ENCODE measurements around the gene INPP5A. TPM values are rescaled to one million over a fixed set of nuclear protein-coding genes. Genes with fewer than 3 reads are reported as not detected.

INPP5A gene
- total RNA-seq, 1 donor from 2014 or later = 35.4 TPM

- Mint-ChIP-seq H3K27ac (ENCODE audit: unreplicated experiment) (no peak overlapping the region), H3K4me1 (peaks cover 12% of the 10 kb centered on the region), H3K9me3 (no peaks in the 10 kb centered on the region), H3K27me3 (ENCODE audit: low read depth) (peaks cover 7% of the 10 kb centered on the region), H3K36me3 (ENCODE audit: low read depth) (peaks cover 3% of the 10 kb centered on the region), H3K4me3 (no peak overlapping the region)
- no peak for TF ChIP-seq CTCF (conservative IDR thresholded peaks at IDR 0.05)
- no peak for DNase-seq (ENCODE audit: low read depth, low spot score)
These were observed 116.1 kb downstream of the INPP5A start for GRCh38 chr10:132653721-132654120.

- Mint-ChIP-seq H3K9me3 (no peaks in the 10 kb centered on the region), H3K36me3 (ENCODE audit: low read depth) (peaks cover 3% of the 10 kb centered on the region), H3K27ac (ENCODE audit: unreplicated experiment) (no peak overlapping the region), H3K4me3 (no peak overlapping the region), H3K4me1 (peaks cover 7% of the 10 kb centered on the region), H3K27me3 (ENCODE audit: low read depth) (peaks cover 7% of the 10 kb centered on the region)
- TF ChIP-seq CTCF (conservative IDR thresholded peaks at IDR 0.05) = no peak
- DNase-seq (ENCODE audit: low read depth, low spot score) = no peak
These were observed 116.6 kb downstream of the INPP5A start for GRCh38 chr10:132654121-132654571.

GRCh38 chr10:132654708-132655661, 117.4 kb downstream of the INPP5A start:
- no peak overlapping the region for H3K27ac Mint-ChIP-seq (ENCODE audit: unreplicated experiment)
- DNase-seq (ENCODE audit: low read depth, low spot score) = peak; percentile 83
- H3K36me3 Mint-ChIP-seq (ENCODE audit: low read depth) = peaks cover 5% of the 10 kb centered on the region
- peak; percentile 98 for TF ChIP-seq CTCF (conservative IDR thresholded peaks at IDR 0.05)
- peaks cover 4% of the 10 kb centered on the region for H3K4me1 Mint-ChIP-seq
- no peaks in the 10 kb centered on the region for H3K9me3 Mint-ChIP-seq
- peaks cover 7% of the 10 kb centered on the region for H3K27me3 Mint-ChIP-seq (ENCODE audit: low read depth)
- no peak overlapping the region for H3K4me3 Mint-ChIP-seq

- Mint-ChIP-seq H3K9me3 (no peaks in the 10 kb centered on the region), H3K4me1 (peaks cover 4% of the 10 kb centered on the region), H3K4me3 (no peak overlapping the region), H3K27ac (ENCODE audit: unreplicated experiment) (no peak overlapping the region), H3K36me3 (ENCODE audit: low read depth) (peaks cover 10% of the 10 kb centered on the region), H3K27me3 (ENCODE audit: low read depth) (peaks cover 12% of the 10 kb centered on the region)
- TF ChIP-seq CTCF (conservative IDR thresholded peaks at IDR 0.05) = no peak
- DNase-seq (ENCODE audit: low read depth, low spot score) = no peak
These were observed 118.1 kb downstream of the INPP5A start for GRCh38 chr10:132655735-132656134.

- Mint-ChIP-seq H3K4me3 (no peak overlapping the region), H3K9me3 (no peaks in the 10 kb centered on the region), H3K27ac (ENCODE audit: unreplicated experiment) (no peak overlapping the region), H3K27me3 (ENCODE audit: low read depth) (peaks cover 12% of the 10 kb centered on the region), H3K36me3 (ENCODE audit: low read depth) (peaks cover 10% of the 10 kb centered on the region), H3K4me1 (peaks cover 4% of the 10 kb centered on the region)
- no peak for TF ChIP-seq CTCF (conservative IDR thresholded peaks at IDR 0.05)
- DNase-seq (ENCODE audit: low read depth, low spot score) = no peak
These were observed 118.9 kb downstream of the INPP5A start for GRCh38 chr10:132656283-132657126.
